GM23338 (cell line): ENCODE measurements around the gene TRPM1. TPM values are rescaled to one million over a fixed set of nuclear protein-coding genes. Genes with fewer than 3 reads are reported as not detected.

Experiments used
- ATAC-seq: fragments of 200-7000 bp; cut with Tn5 transposase; 3 replicates; pipeline ENCODE4 v1.9.1; 2020
- DNase-seq: peaks from one replicate; pipeline ENCODE4 v3.0.0-alpha.2; 2015; ENCODE audit warnings: low spot score
- H2AFZ ChIP-seq: fragments of 200-600 bp; sonication (generic); 2 replicates; pipeline ENCODE4 v1.8.0; 2016; ENCODE audit warnings: antibody characterized with exemption, mild to moderate bottlenecking, moderate library complexity
- H3F3A ChIP-seq: fragments of 200-600 bp; sonication (generic); replicated peaks from 2 replicates; pipeline ENCODE4 v1.8.0; 2017; ENCODE audit warnings: antibody characterized with exemption, mixed run types, low read depth
- H3K27ac ChIP-seq: fragments of 200-600 bp; sonication (generic); 2 replicates; pipeline ENCODE4 v1.6.1; 2016; ENCODE audit warnings: low read depth
- H3K27me3 ChIP-seq: fragments of 200-600 bp; sonication (generic); 2 replicates; pipeline ENCODE4 v1.8.0; 2016; ENCODE audit warnings: mild to moderate bottlenecking, mixed run types, moderate library complexity; ENCODE audit not compliant: insufficient read depth
- H3K36me3 ChIP-seq: fragments of 200-600 bp; sonication (generic); 2 replicates; pipeline ENCODE4 v1.8.0; 2016; ENCODE audit warnings: mild to moderate bottlenecking; ENCODE audit not compliant: insufficient read depth
- H3K4me1 ChIP-seq: fragments of 200-600 bp; sonication (generic); 2 replicates; pipeline ENCODE4 v1.8.0; 2016; ENCODE audit warnings: mild to moderate bottlenecking, moderate library complexity; ENCODE audit not compliant: insufficient read depth
- H3K4me2 ChIP-seq: fragments of 200-600 bp; sonication (generic); 2 replicates; pipeline ENCODE4 v1.7.1; 2017; ENCODE audit warnings: mixed run types
- H3K4me3 ChIP-seq: fragments of 200-600 bp; sonication (generic); 2 replicates; pipeline ENCODE4 v1.6.1; 2016; ENCODE audit warnings: mixed run types
- H3K79me2 ChIP-seq: fragments of 200-600 bp; sonication (generic); replicated peaks from 2 replicates; pipeline ENCODE4 v1.8.0; 2017; ENCODE audit warnings: mild to moderate bottlenecking; ENCODE audit not compliant: insufficient read depth
- H3K9me2 ChIP-seq: fragments of 200-600 bp; sonication (generic); 2 replicates; pipeline ENCODE4 v1.8.0; 2017; ENCODE audit not compliant: insufficient read depth
- H4K20me1 ChIP-seq: fragments of 200-600 bp; sonication (generic); replicated peaks from 2 replicates; pipeline ENCODE4 v1.8.0; 2017; ENCODE audit warnings: mild to moderate bottlenecking; ENCODE audit not compliant: insufficient read depth
- H3K27ac Mint-ChIP-seq: 2 replicates; pipeline ENCODE4 v1.8.0; 2020; ENCODE audit warnings: inconsistent platforms, mild to moderate bottlenecking, moderate library complexity, mixed read lengths
- H3K27me3 Mint-ChIP-seq: 3 replicates; pipeline ENCODE4 v1.8.0; 2022; ENCODE audit warnings: low read depth, mild to moderate bottlenecking, moderate library complexity, mixed read lengths, inconsistent platforms; ENCODE audit not compliant: insufficient read depth, poor library complexity
- H3K36me3 Mint-ChIP-seq: 3 replicates; pipeline ENCODE4 v1.8.0; 2021; ENCODE audit warnings: low read depth, mild to moderate bottlenecking, inconsistent platforms, moderate library complexity, mixed read lengths
- H3K4me1 Mint-ChIP-seq: 3 replicates; pipeline ENCODE4 v1.8.0; 2020; ENCODE audit warnings: mild to moderate bottlenecking, inconsistent platforms, mixed read lengths
- H3K4me3 Mint-ChIP-seq: 3 replicates; pipeline ENCODE4 v1.8.0; 2021; ENCODE audit warnings: moderate library complexity, mild to moderate bottlenecking, inconsistent platforms, mixed read lengths
- H3K9me3 Mint-ChIP-seq: 3 replicates; pipeline ENCODE4 v1.8.0; 2020; ENCODE audit warnings: moderate library complexity, mild to moderate bottlenecking, inconsistent platforms, mixed read lengths
- CREB1 ChIP-seq: fragments of 250-450 bp; sonication (Bioruptor Pico); IDR thresholded peaks from 2 replicates; pipeline ENCODE4 v1.5.0; 2020; ENCODE audit warnings: low read depth, mild to moderate bottlenecking, moderate library complexity
- CTCF ChIP-seq, 2 experiments: fragments of 200-600 bp in 1 of 2; sonication (generic) in 1 of 2; conservative IDR thresholded peaks; 2 replicates each; pipeline versions ENCODE4 v1.5.1 to v1.6.1; 2016 to 2017; ENCODE audit warnings: antibody characterized with exemption in 2 of 2, low read depth in 2 of 2, mild to moderate bottlenecking in 2 of 2, moderate library complexity in 1 of 2
- ETS1 ChIP-seq: IDR thresholded peaks from 2 replicates; pipeline ENCODE4 v1.6.1; 2016; ENCODE audit warnings: antibody characterized with exemption
- EZH2 ChIP-seq: fragments of 200-600 bp; sonication (generic); IDR thresholded peaks from one replicate; pipeline ENCODE4 v1.8.0; 2017; ENCODE audit warnings: antibody characterized with exemption, mild to moderate bottlenecking, low read depth; ENCODE audit not compliant: unreplicated experiment
- JUNB ChIP-seq: IDR thresholded peaks from one replicate; pipeline ENCODE4 v1.6.1; 2016; ENCODE audit warnings: antibody characterized with exemption; ENCODE audit not compliant: unreplicated experiment
- NANOG ChIP-seq: IDR thresholded peaks from 2 replicates; pipeline ENCODE4 v1.6.1; 2016; ENCODE audit warnings: antibody characterized with exemption, borderline replicate concordance
- REST ChIP-seq: IDR thresholded peaks from one replicate; pipeline ENCODE4 v1.6.1; 2018; ENCODE audit warnings: antibody characterized with exemption; ENCODE audit not compliant: unreplicated experiment
- STAT1 ChIP-seq: IDR thresholded peaks from one replicate; pipeline ENCODE4 v1.6.1; 2016; ENCODE audit warnings: antibody characterized with exemption; ENCODE audit not compliant: unreplicated experiment
- ZNF114 ChIP-seq: fragments of 250-450 bp; sonication (Bioruptor Pico); IDR thresholded peaks from 2 replicates; pipeline ENCODE4 v1.5.0; 2020; ENCODE audit warnings: mild to moderate bottlenecking, moderate library complexity
- ZNF331 ChIP-seq: fragments of 250-450 bp; sonication (Bioruptor Pico); IDR thresholded peaks from 2 replicates; pipeline ENCODE4 v1.5.0; 2020; ENCODE audit warnings: low read depth, mild to moderate bottlenecking, moderate library complexity
- ZNF462 ChIP-seq: fragments of 250-450 bp; sonication (Bioruptor Pico); IDR thresholded peaks from 2 replicates; pipeline ENCODE4 v1.5.0; 2020; ENCODE audit warnings: mild to moderate bottlenecking, moderate library complexity
- polyA plus RNA-seq: library from polyadenylated mRNA; unstranded; fragments of >200 nt; fragmentation: Nextera tagmentation; extraction: Ambion mirVana; gene quantifications from 2 replicates; pipeline ENCODE4 v1.2.1, GENCODE V29; 2016
- total RNA-seq: library from RNA; depleted of rRNA; stranded (reverse); fragments of >200 nt; shearing (Covaris generic); gene quantifications from 2 replicates; pipeline ENCODE4 v1.2.3, GENCODE V29; 2014

Gene TRPM1
- total and polyA plus RNA-seq, 2 experiments from 2014 or later = 0.19 TPM; not detected in 1

GRCh38 chr15:30997270-30997669 is 104.3 kb downstream of the TRPM1 start:
- H3K4me1 ChIP-seq = peaks cover 6% of the 10 kb centered on the region
- no peak overlapping the region for H3K27ac Mint-ChIP-seq
- H3K4me3 Mint-ChIP-seq = no peak overlapping the region

More at GRCh38 chr15:30997270-30997669, 104.3 kb downstream of the TRPM1 start:
- Histone ChIP-seq H3K4me2 (no peak overlapping the region), H3K27ac (no peak overlapping the region), H2AFZ (no peak overlapping the region), H3K9me2 (no peaks in the 10 kb centered on the region), H3K27me3 (no peaks in the 10 kb centered on the region), H4K20me1 (no peaks in the 10 kb centered on the region), H3K79me2 (no peaks in the 10 kb centered on the region), H3F3A (0 out of 2 replicates have a peak, but pooled peaks cover 4% of the 10 kb centered on the region), H3K36me3 (no peaks in the 10 kb centered on the region), H3K4me3 (no peak overlapping the region)
- DNase-seq (no peak), ATAC-seq (no peak)
- H3K4me1 Mint-ChIP-seq = peaks cover 3% of the 10 kb centered on the region; the same call in 2 of the 3 replicates
- H3K36me3 Mint-ChIP-seq = no peaks in the 10 kb centered on the region
- no peaks in the 10 kb centered on the region; the same call in 1 of the 3 replicates for H3K9me3 Mint-ChIP-seq
- TF ChIP-seq ZNF114 (CRISPR knock-in tag) = no peak
- TF ChIP-seq EZH2 = no peak
- no peak for TF ChIP-seq REST
- no peak for TF ChIP-seq CTCF (conservative IDR thresholded peaks at IDR 0.05; ENCODE audit: low read depth in 2 of 2)
- TF ChIP-seq CREB1 = no peak
- no peak for TF ChIP-seq NANOG
- no peak for TF ChIP-seq ZNF462
- TF ChIP-seq STAT1 = no peak
- TF ChIP-seq ETS1 = no peak
- TF ChIP-seq ZNF331 (CRISPR knock-in tag) = no peak
- no peak for TF ChIP-seq JUNB
- H3K27me3 Mint-ChIP-seq = no peaks in the 10 kb centered on the region
